A549 (cell line): ENCODE results near the gene SLC7A4. TPM values are rescaled to one million over a fixed set of nuclear protein-coding genes. Genes with fewer than 3 reads are reported as not detected.
"Not testable (repeated sequence)": the region's sequence is repeated elsewhere in the genome, so short reads cannot be mapped to it uniquely, and the experiment has no call there.

ENCODE experiments used
- ATAC-seq, 2 experiments: fragments of 200-7000 bp in 1 of 2; fragments of >200 bp in 1 of 2; cut with Nextera tagmentation in 1 of 2; cut with Tn5 transposase in 1 of 2; 3 replicates each; pipeline versions ENCODE4 v1.8.0 to v1.9.1; 2018 to 2020; ENCODE audit warnings: mild to moderate bottlenecking in 1 of 2, moderate library complexity in 1 of 2
- CTCF ChIA-PET: fragments of 300-600 bp; sonication (Branson Sonifier 250); formaldehyde crosslinking; extraction: SDS; loops from one replicate; lab custom pipeline; 2021; ENCODE audit warnings: antibody characterized with exemption, inconsistent platforms; lab: Yijun Ruan, JAX
- POLR2A ChIA-PET: fragments of 350-600 bp; formaldehyde crosslinking; extraction: SDS; loops from one replicate; lab custom pipeline; 2021; ENCODE audit warnings: antibody characterized with exemption, inconsistent platforms; lab: Yijun Ruan, JAX
- DNase-seq, 2 experiments: peaks; one replicate each; pipeline versions ENCODE4 v3.0.0 to v3.0.0-alpha.2; 2011 to 2016; ENCODE audit warnings: low read depth in 1 of 2, low spot score in 1 of 2
- FAIRE-seq: peaks from 2 replicates; lab custom pipeline; 2011; peaks lifted over from hg19 to GRCh38; lab: Jason Lieb, UNC
- H3K27ac ChIP-seq, 2 experiments: fragments of >200 bp; sonication (Bioruptor Twin); formaldehyde crosslinking; 3 replicates each; pipeline ENCODE4 v1.5.1; 2016 to 2017
- H3K4me1 ChIP-seq: fragments of >200 bp; sonication (Bioruptor Twin); formaldehyde crosslinking; 3 replicates; pipeline ENCODE4 v1.6.1; 2016
- H3K4me2 ChIP-seq: fragments of >200 bp; sonication (Bioruptor Twin); formaldehyde crosslinking; 3 replicates; pipeline ENCODE4 v1.6.1; 2016
- H3K4me3 ChIP-seq: fragments of >200 bp; sonication (Bioruptor Twin); formaldehyde crosslinking; 3 replicates; pipeline ENCODE4 v1.5.1; 2016
- H3K9me3 ChIP-seq: fragments of >200 bp; sonication (Bioruptor Twin); formaldehyde crosslinking; 3 replicates; pipeline ENCODE4 v1.6.1; 2016
- CBX8 ChIP-seq: fragments of 200-600 bp; sonication (generic); IDR thresholded peaks from 2 replicates; pipeline ENCODE4 v1.6.1; 2016
- EHMT2 ChIP-seq: fragments of 200-600 bp; sonication (generic); IDR thresholded peaks from 2 replicates; pipeline ENCODE4 v1.6.1; 2016; ENCODE audit warnings: antibody characterized with exemption, low read depth, mild to moderate bottlenecking, moderate library complexity
- FOSL2 ChIP-seq, 2 experiments: fragments of 450-650 bp in 1 of 2; fragments of >200 bp in 1 of 2; sonication (Bioruptor Twin) in 1 of 2; formaldehyde crosslinking; IDR thresholded peaks; 2 replicates each; pipeline versions ENCODE4 v1.5.0 to v1.6.1; 2016 to 2020; ENCODE audit warnings: mild to moderate bottlenecking in 1 of 2, moderate library complexity in 1 of 2
- HEYL ChIP-seq: fragments of 250-450 bp; sonication (Bioruptor Pico); IDR thresholded peaks from 2 replicates; pipeline ENCODE4 v1.8.0; 2021; ENCODE audit warnings: mild to moderate bottlenecking, moderate library complexity
- HOXA7 ChIP-seq: fragments of 250-450 bp; sonication (Bioruptor Pico); IDR thresholded peaks from 2 replicates; pipeline ENCODE4 v1.5.0; 2020; ENCODE audit warnings: mild to moderate bottlenecking, moderate library complexity
- KDM1A ChIP-seq: fragments of 200-600 bp; sonication (generic); IDR thresholded peaks from 2 replicates; pipeline ENCODE4 v1.6.1; 2016; ENCODE audit warnings: low read depth, mild to moderate bottlenecking
- NPAS2 ChIP-seq: fragments of 250-450 bp; sonication (Bioruptor Pico); IDR thresholded peaks from 2 replicates; pipeline ENCODE4 v1.8.0; 2022; ENCODE audit warnings: mild to moderate bottlenecking, moderate library complexity, borderline replicate concordance
- RNF2 ChIP-seq: fragments of 200-600 bp; sonication (generic); IDR thresholded peaks from 2 replicates; pipeline ENCODE4 v1.6.1; 2016; ENCODE audit warnings: low read depth, mild to moderate bottlenecking, antibody characterized with exemption, moderate library complexity, borderline replicate concordance
- SMC3 ChIP-seq: fragments of >200 bp; sonication (Bioruptor Twin); formaldehyde crosslinking; IDR thresholded peaks from 3 replicates; pipeline ENCODE4 v1.6.1; 2018; ENCODE audit warnings: inconsistent platforms
- ZC3H11A ChIP-seq: fragments of 450-650 bp; IDR thresholded peaks from 2 replicates; pipeline ENCODE4 v1.6.1; 2014; ENCODE audit warnings: antibody characterized with exemption, mild to moderate bottlenecking
- ZSCAN20 ChIP-seq: fragments of 250-450 bp; sonication (Bioruptor Pico); IDR thresholded peaks from 2 replicates; pipeline ENCODE4 v1.8.0; 2022; ENCODE audit warnings: mild to moderate bottlenecking, moderate library complexity
- WGBS: methylation state at CpG from one replicate; pipeline ENCODE4 v1.1.6; 2017; ENCODE audit errors: missing lambda C conversion rate; 5-methylcytosine and 5-hydroxymethylcytosine counted together
- polyA plus RNA-seq, 4 experiments: library from polyadenylated mRNA; depleted of rRNA in 3 of 4; stranded (reverse); fragments of >200 nt; fragmentation: RNase III in 1 of 4; extraction: RNeasy Plus Mini Kit Qiagen cat#74134 plus additional on column Dnase treatment in 1 of 4; gene quantifications; 2 replicates in 3 of 4; 3 replicates in 1 of 4; pipeline ENCODE4 v1.2.3, GENCODE V29; 2011 to 2017
- TF ChIP-seq, protein P1 (sequence below): fragments of 250-450 bp; sonication (Bioruptor Pico); IDR thresholded peaks from 2 replicates; pipeline ENCODE4 v1.5.0; 2021; ENCODE audit warnings: mild to moderate bottlenecking, moderate library complexity, borderline replicate concordance
- TF ChIP-seq, protein P2 (sequence below): fragments of >200 bp; sonication (Bioruptor Twin); formaldehyde crosslinking; IDR thresholded peaks from 3 replicates; pipeline ENCODE4 v1.6.1; 2016
- TF ChIP-seq, protein P3 (sequence below): fragments of >200 bp; sonication (Bioruptor Twin); formaldehyde crosslinking; IDR thresholded peaks from 3 replicates; pipeline ENCODE4 v1.5.1; 2016
- TF ChIP-seq, protein P4 (sequence below): IDR thresholded peaks from 2 replicates; pipeline ENCODE4 v1.6.1; 2012
- TF ChIP-seq, protein P5 (sequence below): fragments of 450-650 bp; IDR thresholded peaks from 2 replicates; pipeline ENCODE4 v1.6.1; 2014; ENCODE audit warnings: antibody characterized with exemption

Gene SLC7A4
- polyA plus RNA-seq, 2 of the 4 experiments (the other 2 are of a cell fraction) = not detected

DNA sequence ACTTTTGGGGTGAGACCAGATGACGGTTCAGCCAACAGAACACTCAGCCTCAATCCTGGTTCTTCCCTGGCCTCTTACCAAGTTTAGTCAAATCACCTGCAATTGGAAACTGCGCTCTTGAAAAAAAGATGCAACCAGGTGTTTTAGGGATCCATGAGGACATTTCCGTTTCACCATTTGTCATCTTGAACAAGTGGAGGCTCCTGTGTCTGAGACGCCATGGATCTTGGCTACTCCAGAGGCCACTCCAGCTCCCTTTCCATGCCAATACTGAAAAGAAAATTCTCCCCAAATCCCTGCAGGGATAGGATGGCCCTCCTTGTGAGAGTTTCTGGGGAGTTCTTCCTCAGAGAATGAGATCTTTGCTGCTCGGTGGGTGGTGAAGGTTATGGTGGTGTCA lies 41.1 kb upstream of the SLC7A4 start (continued):
- TF ChIP-seq KDM1A (no peak), HOXA7 (CRISPR knock-in tag) (no peak), NPAS2 (CRISPR knock-in tag) (no peak), HEYL (CRISPR knock-in tag) (no peak), FOSL2 (IDR thresholded peaks at IDR 0.05) (no peak), FOSL2 (CRISPR knock-in tag; IDR thresholded peaks at IDR 0.05) (no peak)
- TF ChIP-seq, protein P1, sequence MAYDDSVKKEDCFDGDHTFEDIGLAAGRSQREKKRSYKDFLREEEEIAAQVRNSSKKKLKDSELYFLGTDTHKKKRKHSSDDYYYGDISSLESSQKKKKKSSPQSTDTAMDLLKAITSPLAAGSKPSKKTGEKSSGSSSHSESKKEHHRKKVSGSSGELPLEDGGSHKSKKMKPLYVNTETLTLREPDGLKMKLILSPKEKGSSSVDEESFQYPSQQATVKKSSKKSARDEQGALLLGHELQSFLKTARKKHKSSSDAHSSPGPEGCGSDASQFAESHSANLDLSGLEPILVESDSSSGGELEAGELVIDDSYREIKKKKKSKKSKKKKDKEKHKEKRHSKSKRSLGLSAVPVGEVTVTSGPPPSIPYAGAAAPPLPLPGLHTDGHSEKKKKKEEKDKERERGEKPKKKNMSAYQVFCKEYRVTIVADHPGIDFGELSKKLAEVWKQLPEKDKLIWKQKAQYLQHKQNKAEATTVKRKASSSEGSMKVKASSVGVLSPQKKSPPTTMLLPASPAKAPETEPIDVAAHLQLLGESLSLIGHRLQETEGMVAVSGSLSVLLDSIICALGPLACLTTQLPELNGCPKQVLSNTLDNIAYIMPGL (CRISPR knock-in tag) = no peak

DNA sequence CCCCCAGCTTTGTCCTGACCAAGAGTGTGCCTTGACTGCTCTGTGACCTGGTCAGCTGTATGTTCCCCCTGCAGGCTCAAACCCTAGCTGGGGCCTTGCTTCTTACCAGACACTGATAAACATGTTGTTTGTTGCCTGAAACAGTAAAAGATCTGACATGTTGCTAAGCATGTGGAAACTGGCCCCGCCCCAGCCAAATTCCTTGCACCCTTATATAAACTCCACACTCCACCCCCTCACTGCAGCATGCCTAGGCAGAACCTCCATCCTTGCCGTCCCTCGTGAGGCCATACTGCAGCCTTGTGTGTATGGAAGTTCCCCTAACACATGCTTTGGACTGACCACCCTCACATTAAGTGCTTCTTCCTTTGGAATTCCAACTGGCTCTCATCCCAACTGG lies 40.7 kb upstream of the SLC7A4 start:
- Histone ChIP-seq H3K4me1 (peaks cover 3% of the 10 kb centered on the region; the same call in 1 of the 3 replicates), H3K4me3 (no peak overlapping the region), H3K4me2 (no peak overlapping the region), H3K27ac (no peak overlapping the region), H3K9me3 (no peaks in the 10 kb centered on the region)
- ChIA-PET POLR2A (no interaction called here), CTCF (interaction anchor here (1.2 to 1.5 kb wide), 2 partner anchors 26 to 30 kb away, joined by 3 to 4 read pairs; no protein-coding TSS in a partner anchor)
- FAIRE-seq = no peak
- ATAC-seq = no peak
- no peak for DNase-seq
- TF ChIP-seq SMC3 (no peak), EHMT2 (no peak)
- TF ChIP-seq, protein P2, sequence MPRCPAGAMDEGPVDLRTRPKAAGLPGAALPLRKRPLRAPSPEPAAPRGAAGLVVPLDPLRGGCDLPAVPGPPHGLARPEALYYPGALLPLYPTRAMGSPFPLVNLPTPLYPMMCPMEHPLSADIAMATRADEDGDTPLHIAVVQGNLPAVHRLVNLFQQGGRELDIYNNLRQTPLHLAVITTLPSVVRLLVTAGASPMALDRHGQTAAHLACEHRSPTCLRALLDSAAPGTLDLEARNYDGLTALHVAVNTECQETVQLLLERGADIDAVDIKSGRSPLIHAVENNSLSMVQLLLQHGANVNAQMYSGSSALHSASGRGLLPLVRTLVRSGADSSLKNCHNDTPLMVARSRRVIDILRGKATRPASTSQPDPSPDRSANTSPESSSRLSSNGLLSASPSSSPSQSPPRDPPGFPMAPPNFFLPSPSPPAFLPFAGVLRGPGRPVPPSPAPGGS = no peak
- WGBS = 83% methylated on average over 3 of the region's 3 CpGs

DNA sequence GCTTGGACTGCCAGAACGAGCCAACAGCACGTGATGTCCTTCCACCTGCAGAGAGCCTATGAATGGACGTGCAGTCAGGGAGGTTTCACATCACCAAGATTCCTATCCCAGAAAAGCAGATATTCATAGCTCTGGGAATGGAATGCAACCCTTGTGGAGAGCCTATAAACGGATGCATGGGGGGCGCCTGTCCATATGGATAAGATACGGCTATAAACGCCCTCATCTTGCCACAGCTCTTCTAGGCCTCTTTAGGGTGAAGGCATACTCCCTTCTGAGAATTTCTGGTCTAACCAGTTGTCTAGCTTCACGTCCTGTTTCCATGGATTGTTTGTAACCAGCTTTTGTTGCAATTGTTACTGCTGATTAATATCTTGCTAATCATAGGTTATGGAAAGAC lies 39.4 kb upstream of the SLC7A4 start:
- CTCF ChIA-PET = interaction anchor here (0.8 kb wide), 1 partner anchor 30 kb away, joined by 4 read pairs; no protein-coding TSS in a partner anchor
- ATAC-seq, H3K9me3 ChIP-seq, DNase-seq, H3K4me1 ChIP-seq, H3K4me3 ChIP-seq, H3K4me2 ChIP-seq, POLR2A ChIA-PET, H3K27ac ChIP-seq, FAIRE-seq: not testable (repeated sequence)
- 64% methylated on average over 8 of the region's 8 CpGs for WGBS

DNA sequence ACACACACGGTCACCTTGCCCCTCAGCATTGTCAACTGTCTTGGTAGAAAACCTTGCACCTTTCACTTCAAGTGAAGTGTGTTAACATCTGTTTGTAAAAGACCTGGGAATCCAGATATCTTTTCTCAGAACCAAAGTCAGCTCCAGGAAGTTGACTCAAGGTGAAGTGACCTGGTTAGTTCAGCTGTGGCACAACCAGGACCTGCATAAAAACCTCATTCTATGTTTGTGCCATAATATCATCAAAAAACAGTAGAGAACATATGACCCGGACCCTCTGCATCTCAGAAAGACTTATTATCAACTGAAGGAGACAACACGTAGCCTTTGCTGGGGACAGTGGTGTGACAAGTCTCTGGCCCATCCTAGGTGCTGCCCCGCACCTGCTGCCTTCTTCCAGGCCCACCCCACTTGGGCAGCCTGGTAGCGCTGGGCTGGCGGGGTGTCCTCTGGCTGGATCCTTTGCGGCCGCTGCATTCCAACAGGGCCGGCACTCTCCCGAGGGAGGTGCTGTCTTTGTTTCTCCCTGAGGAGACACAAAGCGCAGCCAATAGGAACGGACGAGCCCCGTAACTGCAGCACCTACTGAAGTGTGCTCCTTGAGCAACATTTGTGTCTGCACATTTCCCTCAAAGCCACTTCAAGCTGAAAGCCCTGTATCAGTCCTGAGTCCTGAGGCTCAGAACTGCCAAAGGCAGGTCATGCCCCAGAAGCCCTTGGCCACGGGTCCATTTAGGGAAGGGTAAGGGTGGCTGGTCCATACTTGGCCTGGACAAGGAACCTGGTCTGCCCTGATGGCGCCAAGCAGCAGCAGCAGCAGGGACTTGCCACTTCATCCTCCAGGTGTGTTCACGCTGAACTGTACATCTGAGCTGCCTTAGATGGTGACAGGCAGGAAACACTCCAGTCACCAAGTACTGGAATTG lies 38.6 kb upstream of the SLC7A4 start:
- CTCF ChIA-PET = no interaction called here

More for the DNA sequence above, 38.6 kb upstream of the SLC7A4 start:
- Histone ChIP-seq H3K4me2 (no peak overlapping the region), H3K4me3 (no peak overlapping the region), H3K9me3 (no peaks in the 10 kb centered on the region), H3K27ac (no peak overlapping the region), H3K4me1 (peaks cover 3% of the 10 kb centered on the region; the same call in 1 of the 3 replicates)
- POLR2A ChIA-PET = no interaction called here
- TF ChIP-seq, protein P1 (CRISPR knock-in tag) = no peak
- TF ChIP-seq, protein P3, sequence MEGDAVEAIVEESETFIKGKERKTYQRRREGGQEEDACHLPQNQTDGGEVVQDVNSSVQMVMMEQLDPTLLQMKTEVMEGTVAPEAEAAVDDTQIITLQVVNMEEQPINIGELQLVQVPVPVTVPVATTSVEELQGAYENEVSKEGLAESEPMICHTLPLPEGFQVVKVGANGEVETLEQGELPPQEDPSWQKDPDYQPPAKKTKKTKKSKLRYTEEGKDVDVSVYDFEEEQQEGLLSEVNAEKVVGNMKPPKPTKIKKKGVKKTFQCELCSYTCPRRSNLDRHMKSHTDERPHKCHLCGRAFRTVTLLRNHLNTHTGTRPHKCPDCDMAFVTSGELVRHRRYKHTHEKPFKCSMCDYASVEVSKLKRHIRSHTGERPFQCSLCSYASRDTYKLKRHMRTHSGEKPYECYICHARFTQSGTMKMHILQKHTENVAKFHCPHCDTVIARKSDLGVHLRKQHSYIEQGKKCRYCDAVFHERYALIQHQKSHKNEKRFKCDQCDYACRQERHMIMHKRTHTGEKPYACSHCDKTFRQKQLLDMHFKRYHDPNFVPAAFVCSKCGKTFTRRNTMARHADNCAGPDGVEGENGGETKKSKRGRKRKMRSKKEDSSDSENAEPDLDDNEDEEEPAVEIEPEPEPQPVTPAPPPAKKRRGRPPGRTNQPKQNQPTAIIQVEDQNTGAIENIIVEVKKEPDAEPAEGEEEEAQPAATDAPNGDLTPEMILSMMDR = no peak
- TF ChIP-seq, protein P4, sequence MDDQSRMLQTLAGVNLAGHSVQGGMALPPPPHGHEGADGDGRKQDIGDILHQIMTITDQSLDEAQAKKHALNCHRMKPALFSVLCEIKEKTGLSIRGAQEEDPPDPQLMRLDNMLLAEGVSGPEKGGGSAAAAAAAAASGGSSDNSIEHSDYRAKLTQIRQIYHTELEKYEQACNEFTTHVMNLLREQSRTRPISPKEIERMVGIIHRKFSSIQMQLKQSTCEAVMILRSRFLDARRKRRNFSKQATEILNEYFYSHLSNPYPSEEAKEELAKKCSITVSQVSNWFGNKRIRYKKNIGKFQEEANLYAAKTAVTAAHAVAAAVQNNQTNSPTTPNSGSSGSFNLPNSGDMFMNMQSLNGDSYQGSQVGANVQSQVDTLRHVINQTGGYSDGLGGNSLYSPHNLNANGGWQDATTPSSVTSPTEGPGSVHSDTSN = no peak
- TF ChIP-seq, protein P5, sequence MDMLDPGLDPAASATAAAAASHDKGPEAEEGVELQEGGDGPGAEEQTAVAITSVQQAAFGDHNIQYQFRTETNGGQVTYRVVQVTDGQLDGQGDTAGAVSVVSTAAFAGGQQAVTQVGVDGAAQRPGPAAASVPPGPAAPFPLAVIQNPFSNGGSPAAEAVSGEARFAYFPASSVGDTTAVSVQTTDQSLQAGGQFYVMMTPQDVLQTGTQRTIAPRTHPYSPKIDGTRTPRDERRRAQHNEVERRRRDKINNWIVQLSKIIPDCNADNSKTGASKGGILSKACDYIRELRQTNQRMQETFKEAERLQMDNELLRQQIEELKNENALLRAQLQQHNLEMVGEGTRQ = no peak
- no peak for TF ChIP-seq ZSCAN20 (CRISPR knock-in tag)
- TF ChIP-seq RNF2 = no peak
- no peak for TF ChIP-seq ZC3H11A
- TF ChIP-seq CBX8 = no peak
- DNase-seq (no peak), FAIRE-seq (no peak), ATAC-seq (no peak)
- WGBS = 56% methylated on average over 12 of the region's 17 CpGs
